ENCODE results near the gene TMEM267. TPM values are rescaled to one million over a fixed set of nuclear protein-coding genes. Genes with fewer than 3 reads are reported as not detected.
A peak's percentile ranks its signal among the peaks of the same experiment; 100 is the strongest.
"Not testable (repeated sequence)": the region's sequence is repeated elsewhere in the genome, so short reads cannot be mapped to it uniquely, and the experiment has no call there.

The TMEM267 gene
- total RNA-seq, 2 experiments from 2014 or later: 7.1 to 9.6 TPM

DNA sequence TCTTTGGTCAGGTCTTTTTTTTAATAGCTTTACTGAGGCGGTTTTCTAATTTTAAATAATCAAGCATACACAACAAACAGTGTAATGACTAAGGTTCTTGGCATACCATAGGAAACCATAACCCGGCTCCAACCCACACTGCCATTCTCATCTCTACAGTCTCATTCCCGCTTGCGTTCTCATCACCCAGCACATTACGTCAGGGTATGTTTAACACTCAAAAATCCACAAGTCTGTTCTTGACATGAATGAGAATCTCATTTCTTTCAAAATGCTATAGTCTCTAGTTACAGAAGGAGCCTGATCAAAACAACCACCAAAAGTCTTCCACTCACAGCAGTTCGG is 30.8 kb upstream of the TMEM267 start:
- Histone ChIP-seq H3K4me3 (ENCODE audit: low read length) (peak overlapping the region; percentile 63), H3K36me3 (ENCODE audit: insufficient read depth, low read length) (no peaks in the 10 kb centered on the region), H3K9me3 (ENCODE audit: control insufficient read depth in 1 of 2, insufficient read depth in 1 of 2, low read length in 2 of 2) (no peaks in the 10 kb centered on the region), H3K27ac (ENCODE audit: low read depth in 1 of 2, low read length in 2 of 2) (peak overlapping the region; percentile 75 to 92), H3K4me1 (ENCODE audit: insufficient read depth, low read length) (peaks cover 10% of the 10 kb centered on the region), H3K27me3 (ENCODE audit: control insufficient read depth in 1 of 2, insufficient read depth in 2 of 2, low read length in 2 of 2) (no peaks in the 10 kb centered on the region)
- TF ChIP-seq, protein P1, sequence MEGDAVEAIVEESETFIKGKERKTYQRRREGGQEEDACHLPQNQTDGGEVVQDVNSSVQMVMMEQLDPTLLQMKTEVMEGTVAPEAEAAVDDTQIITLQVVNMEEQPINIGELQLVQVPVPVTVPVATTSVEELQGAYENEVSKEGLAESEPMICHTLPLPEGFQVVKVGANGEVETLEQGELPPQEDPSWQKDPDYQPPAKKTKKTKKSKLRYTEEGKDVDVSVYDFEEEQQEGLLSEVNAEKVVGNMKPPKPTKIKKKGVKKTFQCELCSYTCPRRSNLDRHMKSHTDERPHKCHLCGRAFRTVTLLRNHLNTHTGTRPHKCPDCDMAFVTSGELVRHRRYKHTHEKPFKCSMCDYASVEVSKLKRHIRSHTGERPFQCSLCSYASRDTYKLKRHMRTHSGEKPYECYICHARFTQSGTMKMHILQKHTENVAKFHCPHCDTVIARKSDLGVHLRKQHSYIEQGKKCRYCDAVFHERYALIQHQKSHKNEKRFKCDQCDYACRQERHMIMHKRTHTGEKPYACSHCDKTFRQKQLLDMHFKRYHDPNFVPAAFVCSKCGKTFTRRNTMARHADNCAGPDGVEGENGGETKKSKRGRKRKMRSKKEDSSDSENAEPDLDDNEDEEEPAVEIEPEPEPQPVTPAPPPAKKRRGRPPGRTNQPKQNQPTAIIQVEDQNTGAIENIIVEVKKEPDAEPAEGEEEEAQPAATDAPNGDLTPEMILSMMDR (IDR thresholded peaks at IDR 0.05): no peak
- Mint-ChIP-seq H3K27ac (peak overlapping the region; percentile 92), H3K27me3 (no peaks in the 10 kb centered on the region), H3K4me3 (peak overlapping the region; percentile 92), H3K36me3 (ENCODE audit: low read depth) (peaks cover 8% of the 10 kb centered on the region), H3K4me1 (ENCODE audit: low read depth) (peaks cover 29% of the 10 kb centered on the region), H3K9me3 (no peaks in the 10 kb centered on the region)
- POLR2A ChIA-PET: interaction anchor here (0.6 to 2.2 kb wide), 14 partner anchors 10 to 522 kb away, joined by 3 to 101 read pairs (median 6); partner anchors contain the start of genes HMGCS1, NNT, TMEM267 and ZNF131
- peak in 1 of 14 experiments; percentile 3 for DNase-seq
- intact Hi-C loops (cut with DNase I, micrococcal nuclease): loop anchor here (2.0 to 10.0 kb wide), 4 partner anchors 32 to 200 kb away; partner anchors contain the start of genes HMGCS1 (in 1 of the 2), NNT (in 1 of the 2), PAIP1 (in 1 of the 2) and TMEM267 (in 1 of the 2)
- CTCF ChIA-PET: interaction anchor here (3.0 kb wide), 1 partner anchor 30 kb away, joined by 30 read pairs; the partner anchor contains the start of gene TMEM267
- peak; percentile 68 for ATAC-seq (ENCODE audit: poor library complexity)

DNA sequence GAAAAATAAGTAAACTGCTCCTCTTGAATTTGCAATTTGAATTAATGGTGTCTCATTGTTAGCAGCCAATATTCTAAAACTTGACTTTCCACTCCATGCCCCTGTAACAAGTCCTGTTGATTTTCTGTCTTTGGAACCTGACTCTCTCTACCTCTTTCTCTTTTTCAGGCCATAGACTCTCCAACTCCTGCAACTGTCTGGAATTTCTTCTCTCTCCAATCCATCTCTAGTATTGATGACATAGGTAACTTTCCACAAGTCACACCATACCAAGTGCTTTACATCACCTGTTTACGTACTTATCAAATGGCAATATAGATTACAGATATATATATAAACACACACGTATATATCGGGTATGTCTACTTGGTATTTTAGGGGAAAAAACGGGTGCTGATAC is 30.4 kb upstream of the TMEM267 start:
- intact Hi-C loops (cut with DNase I, micrococcal nuclease): loop anchor here (2.0 to 10.0 kb wide), 4 partner anchors 31 to 199 kb away; partner anchors contain the start of genes HMGCS1 (in 1 of the 2), NNT (in 1 of the 2), PAIP1 (in 1 of the 2) and TMEM267 (in 1 of the 2)

DNA sequence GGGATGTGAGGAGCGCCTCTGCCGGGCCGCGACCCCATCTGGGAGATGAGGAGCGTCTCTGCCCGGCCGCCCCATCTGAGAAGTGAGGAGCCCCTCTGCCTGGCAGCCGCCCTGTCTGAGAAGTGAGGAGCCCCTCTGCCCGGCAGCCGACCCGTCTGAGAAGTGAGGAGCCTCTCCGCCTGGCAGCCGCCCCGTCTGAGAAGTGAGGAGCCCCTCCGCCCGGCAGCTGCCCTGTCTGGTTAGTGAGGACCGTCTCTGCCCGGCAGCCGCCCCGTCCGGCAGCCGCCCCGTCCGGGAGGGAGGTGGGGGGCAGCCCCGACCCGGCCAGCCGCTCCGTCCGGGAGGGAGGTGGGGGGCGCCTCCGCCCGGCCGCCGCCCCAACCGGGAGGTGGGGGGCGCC is 27.4 kb upstream of the TMEM267 start:
- H3K27me3 Mint-ChIP-seq; H3K36me3 ChIP-seq (ENCODE audit: insufficient read depth, low read length); ATAC-seq (ENCODE audit: poor library complexity); H3K4me1 ChIP-seq (ENCODE audit: insufficient read depth, low read length); H3K27ac ChIP-seq (ENCODE audit: low read depth in 1 of 2, low read length in 2 of 2); H3K27ac Mint-ChIP-seq; H3K9me3 ChIP-seq (ENCODE audit: control insufficient read depth in 1 of 2, insufficient read depth in 1 of 2, low read length in 2 of 2); H3K9me3 Mint-ChIP-seq; H3K4me3 ChIP-seq (ENCODE audit: low read length); H3K4me3 Mint-ChIP-seq; DNase-seq; H3K36me3 Mint-ChIP-seq (ENCODE audit: low read depth); H3K27me3 ChIP-seq (ENCODE audit: control insufficient read depth in 1 of 2, insufficient read depth in 2 of 2, low read length in 2 of 2); POLR2A ChIA-PET: not testable (repeated sequence)
- CTCF ChIA-PET: interaction anchor here (1.8 kb wide), 1 partner anchor 27 kb away, joined by 4 read pairs; the partner anchor contains the start of gene TMEM267
- peaks cover 29% of the 10 kb centered on the region for H3K4me1 Mint-ChIP-seq (ENCODE audit: low read depth)
- intact Hi-C loops (cut with DNase I, micrococcal nuclease): loop anchor here in 1 of 2 experiments (10.0 kb wide), 2 partner anchors 94 to 196 kb away; partner anchors contain the start of genes HMGCS1 and NNT

More for the DNA sequence above, 30.4 kb upstream of the TMEM267 start:
- peak overlapping the region; percentile 92 for H3K27ac Mint-ChIP-seq
- CTCF ChIA-PET: interaction anchor here (3.0 kb wide), 1 partner anchor 29 kb away, joined by 30 read pairs; the partner anchor contains the start of gene TMEM267
- POLR2A ChIA-PET: interaction anchor here (1.4 to 2.2 kb wide), 3 partner anchors 28 to 42 kb away, joined by 3 to 101 read pairs (median 7); partner anchors contain the start of gene TMEM267
- H3K27ac ChIP-seq (ENCODE audit: low read depth in 1 of 2, low read length in 2 of 2): peak overlapping the region in 1 of 2 donors; percentile 92
- H3K4me1 Mint-ChIP-seq (ENCODE audit: low read depth): peaks cover 29% of the 10 kb centered on the region
- no peaks in the 10 kb centered on the region for H3K9me3 Mint-ChIP-seq
- H3K4me3 Mint-ChIP-seq: peak overlapping the region; percentile 92
- H3K36me3 Mint-ChIP-seq (ENCODE audit: low read depth): peaks cover 8% of the 10 kb centered on the region
- H3K9me3 ChIP-seq (ENCODE audit: control insufficient read depth in 1 of 2, insufficient read depth in 1 of 2, low read length in 2 of 2): no peaks in the 10 kb centered on the region
- ATAC-seq (ENCODE audit: poor library complexity): no peak
- peak overlapping the region; percentile 63 for H3K4me3 ChIP-seq (ENCODE audit: low read length)
- H3K27me3 Mint-ChIP-seq: no peaks in the 10 kb centered on the region
- TF ChIP-seq, protein P1 (IDR thresholded peaks at IDR 0.05): no peak
- no peaks in the 10 kb centered on the region for H3K36me3 ChIP-seq (ENCODE audit: insufficient read depth, low read length)
- H3K4me1 ChIP-seq (ENCODE audit: insufficient read depth, low read length): peaks cover 10% of the 10 kb centered on the region
- H3K27me3 ChIP-seq (ENCODE audit: control insufficient read depth in 1 of 2, insufficient read depth in 2 of 2, low read length in 2 of 2): no peaks in the 10 kb centered on the region
- DNase-seq: no peak
